ENCODE data around the gene AMFR.

Gene AMFR

GRCh38 chr16:56356276-56357240, 68.8 kb downstream of the AMFR start:
- Histone ChIP-seq H3K79me2 (ENCODE audit: control insufficient read depth, insufficient read depth, low read length, poor library complexity) (no peaks in the 10 kb centered on the region), H3K27me3 (ENCODE audit: insufficient read depth, low read length) (no peaks in the 10 kb centered on the region), H4K12ac (ENCODE audit: low read depth, low read length) (no peak overlapping the region), H3K4me2 (ENCODE audit: low read length) (peak overlapping the region; percentile 58), H3K9me3 (ENCODE audit: insufficient read depth, low read depth, low read length) (peaks cover 1% of the 10 kb centered on the region), H3K79me1 (ENCODE audit: low read length) (no peaks in the 10 kb centered on the region), H2AFZ (ENCODE audit: insufficient read depth, low read length, poor library complexity) (no peak overlapping the region), H2BK12ac (ENCODE audit: low read length) (no peak overlapping the region), H2BK120ac (ENCODE audit: insufficient read depth, low read length, poor library complexity) (no peak overlapping the region), H4K8ac (ENCODE audit: low read depth, low read length) (peak overlapping the region; percentile 60), H3K18ac (ENCODE audit: low read length) (no peak overlapping the region), H3K9ac (ENCODE audit: low read length) (no peak overlapping the region), H2AK5ac (ENCODE audit: low read length) (no peak overlapping the region), H3K23ac (ENCODE audit: low read length) (no peak overlapping the region), H4K91ac (ENCODE audit: low read depth, low read length) (peak overlapping the region; percentile 23), H3K36me3 (ENCODE audit: control insufficient read depth in 1 of 2, insufficient read depth in 2 of 2, low read length in 2 of 2) (peaks cover 4 to 5% of the 10 kb centered on the region in 2 experiments), H3K4ac (ENCODE audit: low read depth, low read length) (no peak overlapping the region), H3K4me1 (ENCODE audit: control insufficient read depth in 1 of 2, insufficient read depth in 2 of 2, low read length in 2 of 2) (peaks cover 11 to 18% of the 10 kb centered on the region in 2 experiments), H3K14ac (ENCODE audit: low read length) (no peak overlapping the region), H3K27ac (ENCODE audit: low read depth, low read length) (no peak overlapping the region), H3K4me3 (ENCODE audit: low read depth, low read length) (no peak overlapping the region), H2BK5ac (ENCODE audit: low read depth, low read length, poor library complexity) (no peak overlapping the region)
- WGBS (ENCODE audit: extremely low coverage, insufficient coverage, insufficient read length): no CpG with 5 or more reads among the region's 33 CpGs
- peak; percentile 83 to 88 for DNase-seq

DNA sequence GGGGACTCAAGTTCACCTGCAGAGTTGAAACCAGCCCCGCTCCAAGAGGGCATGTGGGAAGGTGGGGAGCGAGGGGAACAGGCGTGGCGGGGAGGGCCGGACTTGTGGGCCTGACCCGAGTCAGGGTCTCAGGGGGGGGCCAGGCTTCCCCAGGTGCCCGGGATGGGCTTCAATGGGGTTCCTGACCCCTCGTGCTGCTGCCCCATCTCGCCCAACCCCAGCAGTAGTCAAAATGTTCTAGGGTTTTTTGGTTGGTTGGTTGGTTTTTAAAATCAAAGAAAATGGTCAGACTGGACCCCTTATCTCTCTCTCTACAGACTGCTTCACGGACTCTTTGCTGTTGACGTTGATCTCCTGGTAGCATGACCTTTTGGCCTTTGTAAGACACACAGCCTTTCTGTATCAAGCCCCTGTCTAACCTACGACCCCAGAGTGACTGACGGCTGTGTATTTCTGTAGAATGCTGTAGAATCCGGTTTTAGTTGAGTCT, 69.5 kb downstream of the AMFR start:
- no peak overlapping the region for H2BK12ac ChIP-seq (ENCODE audit: low read length)
- peaks cover 2% of the 10 kb centered on the region for H3K9me3 ChIP-seq (ENCODE audit: insufficient read depth, low read depth, low read length)
- H3K23ac ChIP-seq (ENCODE audit: low read length): no peak overlapping the region
- H3K4me2 ChIP-seq (ENCODE audit: low read length): peak overlapping the region; percentile 50
- H2BK5ac ChIP-seq (ENCODE audit: low read depth, low read length, poor library complexity): no peak overlapping the region
- H3K4me1 ChIP-seq (ENCODE audit: control insufficient read depth in 1 of 2, insufficient read depth in 2 of 2, low read length in 2 of 2): peaks cover 11 to 18% of the 10 kb centered on the region in 2 experiments
- DNase-seq: peak in 1 of 2 donors; percentile 4
- no peak overlapping the region for H2AFZ ChIP-seq (ENCODE audit: insufficient read depth, low read length, poor library complexity)
- no peak overlapping the region for H3K14ac ChIP-seq (ENCODE audit: low read length)
- no peak overlapping the region for H4K12ac ChIP-seq (ENCODE audit: low read depth, low read length)
- no peak overlapping the region for H2AK5ac ChIP-seq (ENCODE audit: low read length)
- no peak overlapping the region for H2BK120ac ChIP-seq (ENCODE audit: insufficient read depth, low read length, poor library complexity)
- H3K79me1 ChIP-seq (ENCODE audit: low read length): no peaks in the 10 kb centered on the region
- no peak overlapping the region for H4K91ac ChIP-seq (ENCODE audit: low read depth, low read length)
- H3K27me3 ChIP-seq (ENCODE audit: insufficient read depth, low read length): no peaks in the 10 kb centered on the region
- H4K8ac ChIP-seq (ENCODE audit: low read depth, low read length): no peak overlapping the region
- H3K4ac ChIP-seq (ENCODE audit: low read depth, low read length): no peak overlapping the region
- H3K36me3 ChIP-seq (ENCODE audit: control insufficient read depth in 1 of 2, insufficient read depth in 2 of 2, low read length in 2 of 2): peaks cover 4 to 5% of the 10 kb centered on the region in 2 experiments
- H3K4me3 ChIP-seq (ENCODE audit: low read depth, low read length): no peak overlapping the region
- no peak overlapping the region for H3K18ac ChIP-seq (ENCODE audit: low read length)
- WGBS (ENCODE audit: extremely low coverage, insufficient coverage, insufficient read length): no CpG with 5 or more reads among the region's 14 CpGs
- H3K79me2 ChIP-seq (ENCODE audit: control insufficient read depth, insufficient read depth, low read length, poor library complexity): no peaks in the 10 kb centered on the region
- no peak overlapping the region for H3K9ac ChIP-seq (ENCODE audit: low read length)
- no peak overlapping the region for H3K27ac ChIP-seq (ENCODE audit: low read depth, low read length)

DNA sequence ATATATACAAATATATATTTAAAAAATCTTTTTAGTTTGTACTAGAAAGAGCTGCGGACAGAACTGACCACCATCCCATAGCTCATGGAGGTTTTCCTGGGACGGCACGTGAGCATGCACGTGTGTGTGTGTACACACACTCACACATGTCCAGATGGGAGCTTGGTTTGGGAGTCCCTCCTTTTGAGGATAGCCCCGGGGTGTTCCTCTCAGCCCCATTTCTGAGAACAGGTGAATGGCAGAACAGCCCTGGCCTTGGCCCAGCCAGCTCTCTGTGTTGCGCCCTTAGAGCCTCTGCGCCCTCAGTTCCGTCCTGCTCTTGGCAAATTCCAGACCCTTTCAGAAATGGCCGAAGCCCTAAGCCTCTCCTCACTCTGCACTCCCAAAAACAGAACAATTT, 70.1 kb downstream of the AMFR start:
- Histone ChIP-seq H3K27ac (ENCODE audit: low read depth, low read length) (no peak overlapping the region), H3K27me3 (ENCODE audit: insufficient read depth, low read length) (no peaks in the 10 kb centered on the region), H3K18ac (ENCODE audit: low read length) (no peak overlapping the region), H2BK120ac (ENCODE audit: insufficient read depth, low read length, poor library complexity) (no peak overlapping the region), H4K12ac (ENCODE audit: low read depth, low read length) (no peak overlapping the region), H3K79me2 (ENCODE audit: control insufficient read depth, insufficient read depth, low read length, poor library complexity) (no peaks in the 10 kb centered on the region), H3K4me3 (ENCODE audit: low read depth, low read length) (no peak overlapping the region), H3K36me3 (ENCODE audit: control insufficient read depth in 1 of 2, insufficient read depth in 2 of 2, low read length in 2 of 2) (peaks cover 0 to 1% of the 10 kb centered on the region in 2 experiments), H3K4me2 (ENCODE audit: low read length) (no peak overlapping the region), H3K23ac (ENCODE audit: low read length) (no peak overlapping the region), H3K14ac (ENCODE audit: low read length) (no peak overlapping the region), H2AFZ (ENCODE audit: insufficient read depth, low read length, poor library complexity) (no peak overlapping the region), H2AK5ac (ENCODE audit: low read length) (no peak overlapping the region), H4K8ac (ENCODE audit: low read depth, low read length) (no peak overlapping the region), H2BK12ac (ENCODE audit: low read length) (no peak overlapping the region), H3K4me1 (ENCODE audit: control insufficient read depth in 1 of 2, insufficient read depth in 2 of 2, low read length in 2 of 2) (peaks cover 11 to 18% of the 10 kb centered on the region in 2 experiments), H3K9me3 (ENCODE audit: insufficient read depth, low read depth, low read length) (peaks cover 4% of the 10 kb centered on the region), H3K4ac (ENCODE audit: low read depth, low read length) (no peak overlapping the region), H4K91ac (ENCODE audit: low read depth, low read length) (no peak overlapping the region), H3K79me1 (ENCODE audit: low read length) (no peaks in the 10 kb centered on the region), H2BK5ac (ENCODE audit: low read depth, low read length, poor library complexity) (no peak overlapping the region), H3K9ac (ENCODE audit: low read length) (no peak overlapping the region)
- no peak for DNase-seq
- no CpG with 5 or more reads among the region's 9 CpGs for WGBS (ENCODE audit: extremely low coverage, insufficient coverage, insufficient read length)

DNA sequence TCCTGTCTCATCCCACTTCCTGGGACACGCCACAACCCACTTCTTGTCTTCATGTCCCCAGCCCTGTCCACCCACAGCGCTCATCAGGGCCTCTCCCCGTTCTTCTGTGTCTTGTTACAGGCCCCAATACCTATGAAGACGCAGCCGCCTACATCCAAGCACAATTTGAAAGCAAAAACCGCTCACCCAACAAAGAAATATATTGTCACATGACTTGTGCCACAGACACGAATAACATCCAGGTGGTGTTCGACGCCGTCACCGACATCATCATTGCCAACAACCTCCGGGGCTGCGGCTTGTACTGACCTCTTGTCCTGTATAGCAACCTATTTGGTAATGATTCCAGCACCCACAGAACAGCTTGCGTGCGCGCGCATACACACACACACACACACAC, 70.6 kb downstream of the AMFR start:
- Histone ChIP-seq H4K8ac (ENCODE audit: low read depth, low read length) (no peak overlapping the region), H3K9me3 (ENCODE audit: insufficient read depth, low read depth, low read length) (peaks cover 4% of the 10 kb centered on the region), H3K79me1 (ENCODE audit: low read length) (no peaks in the 10 kb centered on the region), H2BK120ac (ENCODE audit: insufficient read depth, low read length, poor library complexity) (no peak overlapping the region), H2BK5ac (ENCODE audit: low read depth, low read length, poor library complexity) (no peak overlapping the region), H3K27ac (ENCODE audit: low read depth, low read length) (no peak overlapping the region), H3K4me3 (ENCODE audit: low read depth, low read length) (no peak overlapping the region), H3K4me2 (ENCODE audit: low read length) (no peak overlapping the region), H3K27me3 (ENCODE audit: insufficient read depth, low read length) (no peaks in the 10 kb centered on the region), H3K18ac (ENCODE audit: low read length) (no peak overlapping the region), H2AK5ac (ENCODE audit: low read length) (no peak overlapping the region), H3K9ac (ENCODE audit: low read length) (no peak overlapping the region), H3K4me1 (ENCODE audit: control insufficient read depth in 1 of 2, insufficient read depth in 2 of 2, low read length in 2 of 2) (peaks cover 11 to 18% of the 10 kb centered on the region in 2 experiments), H3K36me3 (ENCODE audit: control insufficient read depth in 1 of 2, insufficient read depth in 2 of 2, low read length in 2 of 2) (no peaks in the 10 kb centered on the region), H4K12ac (ENCODE audit: low read depth, low read length) (no peak overlapping the region), H2BK12ac (ENCODE audit: low read length) (no peak overlapping the region), H3K14ac (ENCODE audit: low read length) (no peak overlapping the region), H2AFZ (ENCODE audit: insufficient read depth, low read length, poor library complexity) (no peak overlapping the region), H3K23ac (ENCODE audit: low read length) (no peak overlapping the region), H4K91ac (ENCODE audit: low read depth, low read length) (no peak overlapping the region), H3K79me2 (ENCODE audit: control insufficient read depth, insufficient read depth, low read length, poor library complexity) (no peaks in the 10 kb centered on the region), H3K4ac (ENCODE audit: low read depth, low read length) (no peak overlapping the region)
- WGBS (ENCODE audit: extremely low coverage, insufficient coverage, insufficient read length): no CpG with 5 or more reads among the region's 17 CpGs
- DNase-seq: no peak
